ENCODE results near the gene PCDHB5.
A peak's percentile ranks its signal among the peaks of the same experiment; 100 is the strongest.
"Not testable (repeated sequence)": the region's sequence is repeated elsewhere in the genome, so short reads cannot be mapped to it uniquely, and the experiment has no call there.

PCDHB5 gene

GRCh38 chr5:141135030-141135717 is at the start of gene PCDHB5:
Gene PCDHB5, plus strand, starts transcription at chr5:141135206. Its CDS starts 229 bp downstream, at chr5:141135435.
- peak; percentile 5 for DNase-seq

- no peak for DNase-seq
Measured at GRCh38 chr5:141094481-141095262, 40.3 kb upstream of the PCDHB5 start, which contains the start of gene PCDHB2. Gene PCDHB2, plus strand, starts transcription at chr5:141094615. Its CDS starts 176 bp downstream, at chr5:141094791.

- DNase-seq: no peak
Measured at GRCh38 chr5:141095263-141095641, 39.8 kb upstream of the PCDHB5 start.

DNA sequence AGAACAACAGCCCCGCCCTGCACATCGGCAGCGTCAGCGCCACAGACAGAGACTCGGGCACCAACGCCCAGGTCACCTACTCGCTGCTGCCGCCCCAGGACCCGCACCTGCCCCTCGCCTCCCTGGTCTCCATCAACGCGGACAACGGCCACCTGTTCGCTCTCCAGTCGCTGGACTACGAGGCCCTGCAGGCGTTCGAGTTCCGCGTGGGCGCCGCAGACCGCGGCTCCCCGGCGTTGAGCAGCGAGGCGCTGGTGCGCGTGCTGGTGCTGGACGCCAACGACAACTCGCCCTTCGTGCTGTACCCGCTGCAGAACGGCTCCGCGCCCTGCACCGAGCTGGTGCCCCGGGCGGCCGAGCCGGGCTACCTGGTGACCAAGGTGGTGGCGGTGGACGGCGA is 38.8 kb upstream of the PCDHB5 start:
- DNase-seq: not testable (repeated sequence)

- not testable (repeated sequence) for DNase-seq
Measured at GRCh38 chr5:141096586-141096985, 38.4 kb upstream of the PCDHB5 start.

- DNase-seq: peak; percentile 40
Measured at GRCh38 chr5:141100243-141100805, 34.7 kb upstream of the PCDHB5 start, which contains the start of gene PCDHB3. Gene PCDHB3, plus strand, starts transcription at chr5:141100473. Its CDS starts 177 bp downstream, at chr5:141100650.

- no peak for DNase-seq
Measured at GRCh38 chr5:141101059-141101458, 33.9 kb upstream of the PCDHB5 start.

- not testable (repeated sequence) for DNase-seq
Measured at GRCh38 chr5:141102070-141102469, 32.9 kb upstream of the PCDHB5 start.

DNA sequence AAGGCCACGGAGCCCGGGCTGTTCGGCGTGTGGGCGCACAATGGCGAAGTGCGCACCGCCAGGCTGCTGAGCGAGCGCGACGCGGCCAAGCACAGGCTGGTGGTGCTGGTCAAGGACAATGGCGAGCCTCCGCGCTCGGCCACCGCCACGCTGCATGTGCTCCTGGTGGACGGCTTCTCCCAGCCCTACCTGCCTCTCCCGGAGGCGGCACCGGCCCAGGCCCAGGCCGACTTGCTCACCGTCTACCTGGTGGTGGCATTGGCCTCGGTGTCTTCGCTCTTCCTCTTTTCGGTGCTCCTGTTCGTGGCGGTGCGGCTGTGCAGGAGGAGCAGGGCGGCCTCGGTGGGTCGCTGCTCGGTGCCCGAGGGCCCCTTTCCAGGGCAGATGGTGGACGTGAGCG is 32.5 kb upstream of the PCDHB5 start:
- DNase-seq: not testable (repeated sequence)

- no peak for DNase-seq
Measured at GRCh38 chr5:141105350-141105749, 29.7 kb upstream of the PCDHB5 start.

DNA sequence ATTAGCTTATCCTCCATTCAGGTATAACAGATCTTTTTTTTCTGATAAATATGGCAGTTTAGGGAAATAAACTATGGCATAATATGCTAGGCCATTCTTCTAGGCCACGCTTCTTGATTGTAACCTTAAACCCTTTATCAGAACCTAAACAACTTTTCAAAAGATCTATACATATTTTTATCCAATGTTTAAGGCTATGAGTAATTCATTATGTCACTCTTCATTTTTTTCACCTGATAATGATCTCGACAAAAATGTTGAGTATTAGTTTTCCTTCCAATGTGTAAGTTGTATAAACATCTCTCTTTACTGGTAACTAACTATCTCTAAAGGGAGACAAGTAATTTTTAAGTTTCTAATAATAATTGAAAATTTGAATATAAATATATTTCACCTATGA is 15.8 kb upstream of the PCDHB5 start:
- DNase-seq: no peak

- no peak for DNase-seq
Measured at GRCh38 chr5:141121563-141121962, 13.4 kb upstream of the PCDHB5 start, which contains the start of gene PCDHB4. Gene PCDHB4, plus strand, starts transcription at chr5:141121818. Its CDS starts 181 bp downstream, at chr5:141121999.

- DNase-seq: no peak
Measured at GRCh38 chr5:141121985-141122384, 13.0 kb upstream of the PCDHB5 start.

- DNase-seq: not testable (repeated sequence)
Measured at GRCh38 chr5:141123396-141124135, 11.4 kb upstream of the PCDHB5 start.

DNA sequence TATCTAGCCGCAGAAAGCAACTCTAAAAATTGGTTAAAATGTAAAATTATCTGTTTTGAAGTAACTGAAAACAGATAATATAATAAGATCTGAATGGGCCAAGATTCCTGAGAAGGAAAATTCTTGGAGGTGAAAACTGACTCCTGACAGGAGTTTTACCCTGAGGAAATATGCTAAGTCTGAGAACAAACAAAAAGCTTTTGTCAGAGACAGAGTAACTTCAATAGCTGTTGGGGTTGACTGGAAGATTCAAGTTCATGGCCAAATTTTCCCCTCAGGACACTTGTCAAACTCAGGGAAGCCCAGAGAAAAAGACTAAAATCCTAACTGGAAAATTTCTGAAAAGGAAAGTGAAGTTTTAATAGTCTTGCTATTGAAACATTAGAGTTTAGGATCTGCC is 7.7 kb upstream of the PCDHB5 start:
- no peak for DNase-seq

- no peak for DNase-seq
Measured at GRCh38 chr5:141135718-141136266, 786 bp downstream of the PCDHB5 start.

- DNase-seq: not testable (repeated sequence)
Measured at GRCh38 chr5:141137346-141137745, 2.3 kb downstream of the PCDHB5 start.

- peak; percentile 1 for DNase-seq
Measured at GRCh38 chr5:141149812-141150211, 14.8 kb downstream of the PCDHB5 start, which contains the start of gene PCDHB6. Gene PCDHB6, plus strand, starts transcription at chr5:141150057. Its CDS starts 201 bp downstream, at chr5:141150258.

DNA sequence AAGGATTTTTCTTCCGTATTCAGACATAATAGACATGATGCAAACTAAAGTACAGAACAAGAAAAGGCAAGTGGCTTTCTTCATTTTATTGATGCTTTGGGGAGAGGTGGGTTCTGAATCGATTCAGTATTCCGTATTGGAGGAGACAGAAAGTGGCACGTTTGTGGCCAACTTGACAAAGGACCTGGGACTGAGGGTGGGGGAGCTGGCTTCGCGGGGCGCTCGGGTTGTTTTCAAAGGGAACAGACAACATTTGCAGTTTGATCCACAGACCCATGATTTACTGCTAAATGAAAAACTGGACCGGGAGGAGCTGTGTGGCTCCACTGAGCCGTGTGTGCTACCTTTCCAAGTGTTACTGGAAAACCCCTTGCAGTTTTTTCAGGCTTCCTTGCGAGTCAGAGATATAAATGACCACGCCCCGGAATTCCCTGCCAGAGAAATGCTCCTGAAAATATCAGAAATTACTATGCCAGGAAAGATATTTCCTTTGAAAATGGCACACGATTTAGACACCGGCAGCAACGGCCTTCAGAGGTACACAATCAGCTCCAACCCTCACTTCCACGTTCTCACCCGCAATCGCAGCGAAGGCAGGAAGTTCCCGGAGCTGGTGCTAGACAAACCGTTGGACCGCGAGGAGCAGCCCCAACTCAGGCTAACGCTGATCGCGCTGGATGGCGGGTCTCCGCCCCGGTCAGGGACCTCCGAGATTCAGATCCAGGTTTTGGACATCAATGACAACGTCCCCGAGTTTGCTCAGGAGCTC is 15.4 kb downstream of the PCDHB5 start:
- DNase-seq: no peak

DNA sequence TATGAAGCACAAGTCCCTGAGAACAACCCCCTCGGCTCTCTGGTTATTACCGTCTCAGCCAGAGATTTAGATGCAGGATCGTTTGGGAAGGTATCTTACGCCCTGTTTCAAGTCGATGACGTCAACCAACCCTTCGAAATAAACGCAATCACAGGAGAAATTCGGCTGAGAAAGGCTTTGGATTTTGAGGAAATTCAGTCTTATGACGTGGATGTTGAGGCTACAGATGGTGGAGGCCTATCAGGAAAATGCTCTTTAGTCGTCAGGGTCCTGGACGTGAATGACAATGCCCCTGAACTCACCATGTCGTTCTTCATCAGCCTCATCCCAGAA is 16.0 kb downstream of the PCDHB5 start:
- DNase-seq: no peak

- DNase-seq: not testable (repeated sequence)
Measured at GRCh38 chr5:141151632-141152031, 16.6 kb downstream of the PCDHB5 start.

DNA sequence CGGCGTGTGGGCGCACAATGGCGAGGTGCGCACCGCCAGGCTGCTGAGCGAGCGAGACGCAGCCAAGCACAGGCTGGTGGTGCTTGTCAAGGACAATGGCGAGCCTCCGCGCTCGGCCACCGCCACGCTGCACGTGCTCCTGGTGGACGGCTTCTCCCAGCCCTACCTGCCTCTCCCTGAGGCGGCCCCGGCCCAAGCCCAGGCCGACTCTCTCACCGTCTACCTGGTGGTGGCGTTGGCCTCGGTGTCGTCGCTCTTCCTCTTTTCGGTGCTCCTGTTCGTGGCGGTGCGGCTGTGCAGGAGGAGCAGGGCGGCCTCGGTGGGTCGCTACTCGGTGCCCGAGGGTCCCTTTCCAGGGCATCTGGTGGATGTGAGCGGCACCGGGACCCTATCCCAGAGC is 17.1 kb downstream of the PCDHB5 start:
- DNase-seq: not testable (repeated sequence)
